Epithelial cell of esophagus (primary cell): ENCODE results near the gene HDAC9.

ENCODE experiments used
- DNase-seq: peaks from one replicate; pipeline ENCODE4 v3.0.0; 2010; ENCODE audit warnings: low read depth
- H3K4me3 ChIP-seq: 2 replicates; pipeline ENCODE4 v1.5.1; 2011; ENCODE audit warnings: mild to moderate bottlenecking, low read length, control low read depth
- CTCF ChIP-seq: IDR thresholded peaks from 2 replicates; pipeline ENCODE4 v1.5.1; 2011; ENCODE audit warnings: low read depth, mild to moderate bottlenecking, low read length, control low read depth, inconsistent platforms; ENCODE audit not compliant: insufficient read depth; ENCODE audit errors: missing control alignments

The HDAC9 gene

GRCh38 chr7:18900236-18900635 lies 404.7 kb downstream of the HDAC9 start:
- no peak overlapping the region for H3K4me3 ChIP-seq
- DNase-seq = no peak
- TF ChIP-seq CTCF = no peak

GRCh38 chr7:18900803-18901202 lies 405.3 kb downstream of the HDAC9 start:
- H3K4me3 ChIP-seq = no peak overlapping the region
- no peak for DNase-seq
- TF ChIP-seq CTCF = no peak

GRCh38 chr7:18901351-18901750 lies 405.8 kb downstream of the HDAC9 start:
- no peak overlapping the region for H3K4me3 ChIP-seq
- no peak for DNase-seq
- no peak for TF ChIP-seq CTCF

GRCh38 chr7:18901982-18902421 lies 406.5 kb downstream of the HDAC9 start:
- no peak for TF ChIP-seq CTCF
- no peak overlapping the region for H3K4me3 ChIP-seq
- no peak for DNase-seq

GRCh38 chr7:18902892-18903291 lies 407.3 kb downstream of the HDAC9 start:
- TF ChIP-seq CTCF = no peak

GRCh38 chr7:18903695-18904094 lies 408.1 kb downstream of the HDAC9 start:
- DNase-seq = no peak
- no peak for TF ChIP-seq CTCF
- H3K4me3 ChIP-seq = no peak overlapping the region

More at GRCh38 chr7:18902892-18903291, 407.3 kb downstream of the HDAC9 start:
- peak; percentile 81 for DNase-seq
- no peak overlapping the region for H3K4me3 ChIP-seq

GRCh38 chr7:18905316-18905943 lies 409.9 kb downstream of the HDAC9 start:
- no peak for TF ChIP-seq CTCF
- no peak overlapping the region for H3K4me3 ChIP-seq
- no peak for DNase-seq
